DND-41 (cell line): ENCODE results near the gene SIRT7.

ENCODE experiments used
- CTCF ChIP-seq: IDR thresholded peaks from 2 replicates; pipeline ENCODE4 v1.5.1; 2012; ENCODE audit warnings: borderline replicate concordance, low read length, moderate library complexity, mild to moderate bottlenecking; ENCODE audit not compliant: poor library complexity, severe bottlenecking; ENCODE audit errors: extremely low read depth
- EZH2 ChIP-seq: IDR thresholded peaks from 3 replicates; pipeline ENCODE4 v1.6.1; 2012; ENCODE audit warnings: borderline replicate concordance, low read depth, mild to moderate bottlenecking, moderate library complexity, low read length, inconsistent platforms; ENCODE audit not compliant: severe bottlenecking

DNA sequence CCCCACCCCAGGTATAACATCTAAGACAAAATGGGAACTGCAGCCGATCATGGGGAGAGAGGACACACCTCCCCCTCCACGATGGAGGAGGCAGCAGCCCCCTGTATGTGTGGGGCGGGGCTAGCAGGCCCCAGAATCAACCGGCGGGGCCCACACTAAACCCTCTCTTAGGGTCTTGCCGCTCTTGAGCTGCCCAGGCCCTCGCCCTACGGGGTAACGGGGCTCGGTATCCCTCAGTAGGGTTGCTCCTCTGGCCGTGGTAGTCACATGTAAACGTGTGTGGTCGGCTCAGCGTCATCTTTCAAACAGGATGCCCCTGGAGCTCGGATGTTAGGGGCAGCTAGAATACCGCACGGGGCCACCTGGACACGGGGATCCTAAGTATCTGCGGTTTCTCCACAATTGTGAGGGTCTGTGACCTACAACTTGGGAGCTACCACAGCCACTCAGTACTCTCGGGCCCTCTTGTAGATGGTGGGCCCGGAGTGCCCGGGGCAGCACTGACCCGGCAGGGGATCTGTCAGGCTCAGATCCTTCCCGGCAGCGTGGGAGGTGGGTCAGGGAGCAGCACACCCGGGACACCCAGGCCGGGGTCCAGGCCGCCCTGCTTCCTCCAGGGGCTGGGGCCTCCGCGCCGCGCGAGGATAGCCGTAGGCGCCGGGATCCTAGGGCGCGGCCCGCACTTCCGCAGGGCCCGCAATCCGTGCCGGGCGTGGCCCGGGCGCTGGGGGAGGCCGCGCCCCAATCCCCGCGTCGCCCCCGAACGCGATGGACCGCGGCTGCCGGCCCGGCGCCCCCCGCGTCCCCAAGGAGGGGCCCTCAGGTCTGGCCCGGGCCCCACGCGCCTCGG is 47.6 kb downstream of the SIRT7 start:
- TF ChIP-seq CTCF (no peak), EZH2 (no peak)
